ENCODE results near the gene BMERB1.
"Not testable (repeated sequence)": the region's sequence is repeated elsewhere in the genome, so short reads cannot be mapped to it uniquely, and the experiment has no call there.

BMERB1 gene

GRCh38 chr16:15559176-15559575 lies 124.8 kb downstream of the BMERB1 start:
- Mint-ChIP-seq H3K27ac (no peak overlapping the region), H3K4me3 (no peak overlapping the region), H3K27me3 (no peaks in the 10 kb centered on the region), H3K4me1 (no peaks in the 10 kb centered on the region), H3K36me3 (no peaks in the 10 kb centered on the region), H3K9me3 (no peaks in the 10 kb centered on the region)

- no peak overlapping the region for H3K4me3 Mint-ChIP-seq
- H3K9me3 Mint-ChIP-seq, result no peaks in the 10 kb centered on the region
Observed at GRCh38 chr16:15564604-15565339, 130.4 kb downstream of the BMERB1 start.

GRCh38 chr16:15566095-15566494 lies 131.7 kb downstream of the BMERB1 start:
- Mint-ChIP-seq H3K36me3 (no peaks in the 10 kb centered on the region), H3K4me3 (no peak overlapping the region), H3K4me1 (peaks cover 4% of the 10 kb centered on the region), H3K9me3 (no peaks in the 10 kb centered on the region), H3K27ac (no peak overlapping the region), H3K27me3 (no peaks in the 10 kb centered on the region)

More at GRCh38 chr16:15564604-15565339, 130.4 kb downstream of the BMERB1 start:
- H3K4me1 Mint-ChIP-seq, result no peaks in the 10 kb centered on the region
- H3K27me3 Mint-ChIP-seq, result no peaks in the 10 kb centered on the region
- H3K36me3 Mint-ChIP-seq, result no peaks in the 10 kb centered on the region
- no peak overlapping the region for H3K27ac Mint-ChIP-seq

- Mint-ChIP-seq H3K4me3 (no peak overlapping the region), H3K27ac (no peak overlapping the region), H3K9me3 (peaks cover 5% of the 10 kb centered on the region), H3K27me3 (no peaks in the 10 kb centered on the region), H3K4me1 (peaks cover 19% of the 10 kb centered on the region), H3K36me3 (no peaks in the 10 kb centered on the region)
Observed at GRCh38 chr16:15567823-15568222, 133.4 kb downstream of the BMERB1 start.

- H3K4me1 Mint-ChIP-seq, result peaks cover 27% of the 10 kb centered on the region
- H3K4me3 Mint-ChIP-seq, H3K27me3 Mint-ChIP-seq, H3K36me3 Mint-ChIP-seq, H3K9me3 Mint-ChIP-seq: not testable (repeated sequence)
- H3K27ac Mint-ChIP-seq, result peak overlapping the region; percentile 15
Observed at GRCh38 chr16:15570666-15571065, 136.3 kb downstream of the BMERB1 start.

- Mint-ChIP-seq H3K36me3 (peaks cover 5% of the 10 kb centered on the region), H3K27ac (no peak overlapping the region), H3K9me3 (peaks cover 5% of the 10 kb centered on the region), H3K27me3 (no peaks in the 10 kb centered on the region), H3K4me3 (no peak overlapping the region), H3K4me1 (peaks cover 27% of the 10 kb centered on the region)
Observed at GRCh38 chr16:15571557-15571956, 137.2 kb downstream of the BMERB1 start.

- peaks cover 5% of the 10 kb centered on the region for H3K9me3 Mint-ChIP-seq
- peaks cover 27% of the 10 kb centered on the region for H3K4me1 Mint-ChIP-seq
- H3K4me3 Mint-ChIP-seq, result peak overlapping the region; percentile 56
- peaks cover 7% of the 10 kb centered on the region for H3K36me3 Mint-ChIP-seq
- peak overlapping the region; percentile 71 for H3K27ac Mint-ChIP-seq
- H3K27me3 Mint-ChIP-seq, result no peaks in the 10 kb centered on the region
Observed at GRCh38 chr16:15572329-15573001, 138.1 kb downstream of the BMERB1 start.

GRCh38 chr16:15573274-15573895 lies 139.0 kb downstream of the BMERB1 start:
- Mint-ChIP-seq H3K27ac (peak overlapping the region; percentile 71), H3K4me3 (peak overlapping the region; percentile 30), H3K9me3 (peaks cover 5% of the 10 kb centered on the region), H3K36me3 (peaks cover 8% of the 10 kb centered on the region), H3K4me1 (peaks cover 27% of the 10 kb centered on the region), H3K27me3 (no peaks in the 10 kb centered on the region)

- Mint-ChIP-seq H3K4me3 (peak overlapping the region; percentile 30), H3K4me1 (peaks cover 27% of the 10 kb centered on the region)
- H3K36me3 Mint-ChIP-seq, H3K9me3 Mint-ChIP-seq, H3K27me3 Mint-ChIP-seq, H3K27ac Mint-ChIP-seq: not testable (repeated sequence)
Observed at GRCh38 chr16:15573896-15574613, 139.7 kb downstream of the BMERB1 start.

GRCh38 chr16:15574614-15574948 lies 140.2 kb downstream of the BMERB1 start:
- H3K9me3 Mint-ChIP-seq, result peaks cover 5% of the 10 kb centered on the region
- H3K27ac Mint-ChIP-seq, result no peak overlapping the region
- peaks cover 8% of the 10 kb centered on the region for H3K36me3 Mint-ChIP-seq
- H3K27me3 Mint-ChIP-seq, result no peaks in the 10 kb centered on the region
- peaks cover 27% of the 10 kb centered on the region for H3K4me1 Mint-ChIP-seq
- no peak overlapping the region for H3K4me3 Mint-ChIP-seq

GRCh38 chr16:15575293-15576049 lies 141.1 kb downstream of the BMERB1 start:
- Mint-ChIP-seq H3K27me3 (no peaks in the 10 kb centered on the region), H3K4me1 (peaks cover 27% of the 10 kb centered on the region), H3K4me3 (no peak overlapping the region), H3K9me3 (peaks cover 5% of the 10 kb centered on the region), H3K36me3 (peaks cover 8% of the 10 kb centered on the region), H3K27ac (no peak overlapping the region)

- Mint-ChIP-seq H3K36me3 (peaks cover 11% of the 10 kb centered on the region), H3K27me3 (no peaks in the 10 kb centered on the region), H3K27ac (peak overlapping the region; percentile 14), H3K4me3 (no peak overlapping the region), H3K9me3 (no peaks in the 10 kb centered on the region), H3K4me1 (peaks cover 18% of the 10 kb centered on the region)
Observed at GRCh38 chr16:15576960-15577958, 142.9 kb downstream of the BMERB1 start.

GRCh38 chr16:15578824-15579223 lies 144.4 kb downstream of the BMERB1 start:
- H3K9me3 Mint-ChIP-seq, result no peaks in the 10 kb centered on the region
- H3K27ac Mint-ChIP-seq, result no peak overlapping the region
- H3K4me1 Mint-ChIP-seq, result peaks cover 4% of the 10 kb centered on the region

GRCh38 chr16:15581127-15581815 lies 146.9 kb downstream of the BMERB1 start:
- Mint-ChIP-seq H3K27me3 (no peaks in the 10 kb centered on the region), H3K4me3 (no peak overlapping the region), H3K9me3 (peaks cover 6% of the 10 kb centered on the region), H3K27ac (no peak overlapping the region), H3K36me3 (peaks cover 12% of the 10 kb centered on the region), H3K4me1 (peaks cover 4% of the 10 kb centered on the region)

More at GRCh38 chr16:15578824-15579223, 144.4 kb downstream of the BMERB1 start:
- Mint-ChIP-seq H3K36me3 (peaks cover 5% of the 10 kb centered on the region), H3K27me3 (no peaks in the 10 kb centered on the region), H3K4me3 (no peak overlapping the region)
